ENCODE data around the gene DPF1. TPM values are rescaled to one million over a fixed set of nuclear protein-coding genes. Genes with fewer than 3 reads are reported as not detected.
A peak's percentile ranks its signal among the peaks of the same experiment; 100 is the strongest.
"Not testable (repeated sequence)": the region's sequence is repeated elsewhere in the genome, so short reads cannot be mapped to it uniquely, and the experiment has no call there.

The DPF1 gene
- total RNA-seq, 1 donor from 2014 or later: 4.8 TPM

- no peaks in the 10 kb centered on the region for H3K27me3 Mint-ChIP-seq
- H3K4me3 Mint-ChIP-seq (ENCODE audit: low read depth): peak overlapping the region; percentile 99
- peak; percentile 97 for DNase-seq (ENCODE audit: low spot score, unreplicated experiment)
- TF ChIP-seq, protein P1, sequence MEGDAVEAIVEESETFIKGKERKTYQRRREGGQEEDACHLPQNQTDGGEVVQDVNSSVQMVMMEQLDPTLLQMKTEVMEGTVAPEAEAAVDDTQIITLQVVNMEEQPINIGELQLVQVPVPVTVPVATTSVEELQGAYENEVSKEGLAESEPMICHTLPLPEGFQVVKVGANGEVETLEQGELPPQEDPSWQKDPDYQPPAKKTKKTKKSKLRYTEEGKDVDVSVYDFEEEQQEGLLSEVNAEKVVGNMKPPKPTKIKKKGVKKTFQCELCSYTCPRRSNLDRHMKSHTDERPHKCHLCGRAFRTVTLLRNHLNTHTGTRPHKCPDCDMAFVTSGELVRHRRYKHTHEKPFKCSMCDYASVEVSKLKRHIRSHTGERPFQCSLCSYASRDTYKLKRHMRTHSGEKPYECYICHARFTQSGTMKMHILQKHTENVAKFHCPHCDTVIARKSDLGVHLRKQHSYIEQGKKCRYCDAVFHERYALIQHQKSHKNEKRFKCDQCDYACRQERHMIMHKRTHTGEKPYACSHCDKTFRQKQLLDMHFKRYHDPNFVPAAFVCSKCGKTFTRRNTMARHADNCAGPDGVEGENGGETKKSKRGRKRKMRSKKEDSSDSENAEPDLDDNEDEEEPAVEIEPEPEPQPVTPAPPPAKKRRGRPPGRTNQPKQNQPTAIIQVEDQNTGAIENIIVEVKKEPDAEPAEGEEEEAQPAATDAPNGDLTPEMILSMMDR (IDR thresholded peaks at IDR 0.05; ENCODE audit: unreplicated experiment): no peak
- peak overlapping the region; percentile 97 for H3K27ac Mint-ChIP-seq
- H3K9me3 Mint-ChIP-seq (ENCODE audit: low read depth): no peaks in the 10 kb centered on the region
- peaks cover 51% of the 10 kb centered on the region for H3K4me1 Mint-ChIP-seq (ENCODE audit: low read depth)
- no peaks in the 10 kb centered on the region for H3K36me3 Mint-ChIP-seq (ENCODE audit: insufficient read depth)
These were observed 39.9 kb upstream of the DPF1 start for GRCh38 chr19:38263689-38264485.

DNA sequence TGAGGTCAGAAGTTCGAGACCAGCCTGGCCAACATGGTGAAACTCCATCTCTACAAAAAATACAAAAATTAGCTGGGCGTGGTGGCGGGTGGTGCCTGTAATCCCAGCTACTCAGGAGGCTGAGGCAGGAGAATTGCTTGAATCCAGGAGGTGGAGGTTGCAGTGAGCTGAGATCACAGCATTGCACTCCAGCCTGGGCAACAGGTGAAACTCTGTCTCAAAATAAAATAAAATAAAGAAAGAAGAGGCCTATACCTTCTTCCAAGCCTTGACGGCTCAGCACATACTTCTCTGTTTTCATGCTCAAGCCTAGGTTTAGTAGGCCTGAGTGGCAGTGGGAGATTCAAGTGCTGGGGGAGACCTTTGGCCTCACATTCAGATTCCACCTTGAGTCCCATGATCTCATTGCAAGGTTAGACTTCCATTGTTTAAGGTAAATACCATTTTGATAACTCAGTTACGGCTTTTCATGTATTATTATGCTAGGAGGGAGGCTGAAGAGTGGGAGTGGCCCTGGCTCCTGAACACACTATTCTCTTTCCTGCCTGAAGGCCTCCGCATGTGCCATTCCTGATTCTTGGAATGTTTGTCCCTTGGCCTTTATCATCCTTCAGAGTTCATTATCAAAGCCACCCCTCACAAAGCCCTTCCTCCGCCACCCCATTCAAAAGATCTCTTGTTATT is 38.7 kb upstream of the DPF1 start:
- TF ChIP-seq, protein P1 (IDR thresholded peaks at IDR 0.05; ENCODE audit: unreplicated experiment): no peak
- Mint-ChIP-seq H3K27me3 (no peaks in the 10 kb centered on the region), H3K4me1 (ENCODE audit: low read depth) (peaks cover 39% of the 10 kb centered on the region), H3K9me3 (ENCODE audit: low read depth) (no peaks in the 10 kb centered on the region), H3K4me3 (ENCODE audit: low read depth) (peak overlapping the region; percentile 10), H3K27ac (peak overlapping the region; percentile 90), H3K36me3 (ENCODE audit: insufficient read depth) (no peaks in the 10 kb centered on the region)
- no peak for DNase-seq (ENCODE audit: low spot score, unreplicated experiment)

- H3K9me3 Mint-ChIP-seq (ENCODE audit: low read depth); DNase-seq (ENCODE audit: low spot score, unreplicated experiment); H3K27ac Mint-ChIP-seq; H3K36me3 Mint-ChIP-seq (ENCODE audit: insufficient read depth); H3K27me3 Mint-ChIP-seq; H3K4me3 Mint-ChIP-seq (ENCODE audit: low read depth): not testable (repeated sequence)
- H3K4me1 Mint-ChIP-seq (ENCODE audit: low read depth): peaks cover 31% of the 10 kb centered on the region
These were observed 37.9 kb upstream of the DPF1 start for GRCh38 chr19:38261942-38262341.

- Mint-ChIP-seq H3K36me3 (ENCODE audit: insufficient read depth) (peaks cover 2% of the 10 kb centered on the region), H3K27me3 (peaks cover 3% of the 10 kb centered on the region), H3K27ac (peak overlapping the region; percentile 83), H3K9me3 (ENCODE audit: low read depth) (no peaks in the 10 kb centered on the region), H3K4me3 (ENCODE audit: low read depth) (peak overlapping the region; percentile 66), H3K4me1 (ENCODE audit: low read depth) (peaks cover 37% of the 10 kb centered on the region)
- TF ChIP-seq, protein P1 (IDR thresholded peaks at IDR 0.05; ENCODE audit: unreplicated experiment): no peak
- no peak for DNase-seq (ENCODE audit: low spot score, unreplicated experiment)
These were observed 31.5 kb upstream of the DPF1 start for GRCh38 chr19:38255383-38256014.

GRCh38 chr19:38253788-38254187 is 29.8 kb upstream of the DPF1 start:
- Mint-ChIP-seq H3K36me3 (ENCODE audit: insufficient read depth) (peaks cover 2% of the 10 kb centered on the region), H3K9me3 (ENCODE audit: low read depth) (no peaks in the 10 kb centered on the region), H3K4me3 (ENCODE audit: low read depth) (peak overlapping the region; percentile 52), H3K27ac (no peak overlapping the region), H3K4me1 (ENCODE audit: low read depth) (peaks cover 42% of the 10 kb centered on the region), H3K27me3 (peaks cover 3% of the 10 kb centered on the region)
- DNase-seq (ENCODE audit: low spot score, unreplicated experiment): no peak
- TF ChIP-seq, protein P1 (IDR thresholded peaks at IDR 0.05; ENCODE audit: unreplicated experiment): no peak

Measured in progenitor cell of endocrine pancreas (in vitro differentiated cells).